ENCODE results near the gene COL4A1.

COL4A1 gene

GRCh38 chr13:110197471-110197870, 109.5 kb downstream of the COL4A1 start:
- DNase-seq (ENCODE audit: low read depth), result no peak

- no peak for DNase-seq (ENCODE audit: low read depth)
Measured at GRCh38 chr13:110197026-110197425, 109.9 kb downstream of the COL4A1 start.

- no peak for DNase-seq (ENCODE audit: low read depth)
Measured at GRCh38 chr13:110195547-110196485, 111.1 kb downstream of the COL4A1 start.

DNA sequence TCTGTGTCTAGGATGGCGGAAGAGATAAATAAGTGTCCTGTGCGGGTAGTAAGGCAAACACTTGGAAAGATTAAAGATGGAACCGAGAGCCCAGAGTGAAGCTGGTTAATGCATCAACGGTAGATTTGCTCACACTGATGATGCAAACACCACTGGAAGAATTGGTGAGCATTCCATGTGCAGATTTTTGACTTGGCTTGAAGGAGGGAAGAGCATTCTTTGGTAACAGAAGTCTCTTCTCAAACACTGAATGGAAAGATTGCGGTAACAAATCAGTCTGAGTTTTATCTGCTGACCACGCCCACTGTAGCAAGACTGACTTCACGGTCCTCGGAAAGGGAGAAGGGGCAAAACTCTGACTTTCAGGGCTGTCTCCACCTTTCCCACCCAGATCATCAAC, 112.5 kb downstream of the COL4A1 start:
- DNase-seq (ENCODE audit: low read depth), result no peak

GRCh38 chr13:110193491-110193890, 113.5 kb downstream of the COL4A1 start:
- DNase-seq (ENCODE audit: low read depth), result no peak

- DNase-seq (ENCODE audit: low read depth), result no peak
Measured at GRCh38 chr13:110192472-110192871, 114.5 kb downstream of the COL4A1 start.

GRCh38 chr13:110187641-110188161, 119.3 kb downstream of the COL4A1 start:
- DNase-seq (ENCODE audit: low read depth), result no peak

- DNase-seq (ENCODE audit: low read depth), result no peak
Measured at GRCh38 chr13:110186231-110186855, 120.6 kb downstream of the COL4A1 start.

GRCh38 chr13:110185696-110186095, 121.3 kb downstream of the COL4A1 start:
- DNase-seq (ENCODE audit: low read depth), result no peak

- DNase-seq (ENCODE audit: low read depth), result no peak
Measured at GRCh38 chr13:110183910-110184309, 123.0 kb downstream of the COL4A1 start.

- no peak for DNase-seq (ENCODE audit: low read depth)
Measured at GRCh38 chr13:110182461-110182860, 124.5 kb downstream of the COL4A1 start.

DNA sequence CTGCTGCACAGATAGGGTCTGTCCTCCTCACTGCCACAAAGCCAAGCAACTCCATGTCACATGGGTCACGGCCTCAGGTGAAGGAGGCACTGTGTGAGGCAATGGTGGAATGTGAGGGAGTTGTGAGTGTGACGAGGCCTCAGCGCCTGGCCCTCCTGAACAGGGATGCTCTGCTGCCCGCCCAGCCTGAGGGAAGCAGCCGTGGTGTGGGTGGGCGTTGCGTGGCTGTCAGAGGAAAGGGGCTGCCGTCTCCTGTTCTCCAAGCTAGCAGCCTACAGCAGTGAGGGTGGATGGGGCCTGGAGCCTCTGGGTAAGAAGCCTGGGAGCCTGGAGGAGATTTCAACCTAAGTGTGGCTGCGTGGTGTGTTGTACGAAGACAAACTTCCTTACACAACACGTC, 125.0 kb downstream of the COL4A1 start:
- DNase-seq (ENCODE audit: low read depth), result no peak

GRCh38 chr13:110179857-110180147, 127.2 kb downstream of the COL4A1 start:
- no peak for DNase-seq (ENCODE audit: low read depth)

DNA sequence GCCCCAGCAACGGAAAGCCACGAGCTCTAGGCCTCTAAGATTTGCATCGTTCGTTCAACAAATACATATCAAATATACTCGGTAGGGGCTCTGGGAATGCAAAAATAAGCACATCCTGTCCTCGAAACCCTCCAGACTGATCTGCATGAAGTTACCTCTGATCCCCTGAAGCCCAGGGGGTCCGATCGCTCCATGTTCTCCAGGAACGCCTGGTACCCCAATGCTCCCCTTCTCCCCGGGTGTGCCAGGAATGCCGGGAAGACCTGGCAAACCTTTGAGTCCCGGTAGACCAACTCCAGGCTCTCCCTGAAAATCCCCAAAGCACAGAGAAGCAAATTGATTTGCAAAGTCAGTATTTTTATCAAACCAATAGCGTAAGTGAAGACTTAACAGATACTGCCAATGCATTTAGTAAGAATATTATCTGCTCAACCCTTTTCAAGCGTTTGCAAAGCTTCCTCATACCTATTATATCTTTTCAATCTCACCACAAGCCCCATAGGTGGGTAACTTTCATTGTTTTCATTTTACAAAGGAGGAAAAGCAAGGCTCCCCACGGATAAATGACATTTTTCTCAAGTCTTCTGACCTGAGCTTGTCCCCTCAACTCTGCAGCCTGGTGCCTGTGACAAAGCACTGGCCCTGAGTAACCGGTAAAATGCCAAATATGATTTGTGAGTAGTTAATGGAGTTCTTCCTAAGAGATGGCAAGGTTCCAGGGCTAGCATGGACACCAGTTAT, 127.7 kb downstream of the COL4A1 start:
- DNase-seq (ENCODE audit: low read depth), result no peak

DNA sequence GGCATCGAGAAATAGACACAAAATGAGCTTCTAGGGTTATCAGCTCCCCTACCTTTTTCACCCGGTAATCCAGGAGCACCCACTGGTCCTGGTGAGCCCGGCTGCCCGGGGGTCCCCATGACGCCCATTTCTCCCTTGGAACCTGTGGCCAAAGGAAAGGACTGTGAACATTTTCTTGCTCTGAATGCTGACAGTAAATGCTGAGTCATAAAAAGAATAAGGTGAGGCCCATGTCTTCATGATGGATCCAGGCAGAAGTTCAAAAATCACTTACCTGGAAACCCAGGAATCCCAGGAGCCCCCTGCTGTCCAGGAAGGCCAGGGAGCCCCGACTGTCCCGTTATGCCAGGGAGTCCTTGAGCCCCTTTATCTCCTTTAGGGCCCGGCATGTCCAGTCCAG, 129.2 kb downstream of the COL4A1 start:
- no peak for DNase-seq (ENCODE audit: low read depth)

DNA sequence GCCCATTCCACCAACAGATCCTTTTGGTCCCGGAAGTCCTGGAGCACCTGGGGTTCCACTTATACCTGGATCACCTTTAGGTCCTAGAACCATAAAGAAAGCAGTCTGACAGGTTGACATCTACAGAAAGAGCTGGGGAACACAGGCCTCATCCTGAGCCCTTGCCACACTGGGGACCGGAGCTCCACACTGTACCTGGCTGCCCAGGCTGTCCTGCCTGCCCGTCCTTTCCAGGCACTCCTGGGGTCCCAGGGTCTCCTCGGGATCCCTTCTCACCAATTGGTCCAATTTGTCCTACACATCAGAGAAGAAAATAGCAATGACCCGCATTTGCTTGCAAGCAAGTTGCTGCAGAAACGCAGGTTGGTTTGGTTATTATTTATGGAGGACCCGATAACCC, 130.5 kb downstream of the COL4A1 start:
- no peak for DNase-seq (ENCODE audit: low read depth)

- DNase-seq (ENCODE audit: low read depth), result no peak
Measured at GRCh38 chr13:110173247-110173818, 133.6 kb downstream of the COL4A1 start.

- DNase-seq (ENCODE audit: low read depth), result no peak
Measured at GRCh38 chr13:110170882-110171281, 136.1 kb downstream of the COL4A1 start.

DNA sequence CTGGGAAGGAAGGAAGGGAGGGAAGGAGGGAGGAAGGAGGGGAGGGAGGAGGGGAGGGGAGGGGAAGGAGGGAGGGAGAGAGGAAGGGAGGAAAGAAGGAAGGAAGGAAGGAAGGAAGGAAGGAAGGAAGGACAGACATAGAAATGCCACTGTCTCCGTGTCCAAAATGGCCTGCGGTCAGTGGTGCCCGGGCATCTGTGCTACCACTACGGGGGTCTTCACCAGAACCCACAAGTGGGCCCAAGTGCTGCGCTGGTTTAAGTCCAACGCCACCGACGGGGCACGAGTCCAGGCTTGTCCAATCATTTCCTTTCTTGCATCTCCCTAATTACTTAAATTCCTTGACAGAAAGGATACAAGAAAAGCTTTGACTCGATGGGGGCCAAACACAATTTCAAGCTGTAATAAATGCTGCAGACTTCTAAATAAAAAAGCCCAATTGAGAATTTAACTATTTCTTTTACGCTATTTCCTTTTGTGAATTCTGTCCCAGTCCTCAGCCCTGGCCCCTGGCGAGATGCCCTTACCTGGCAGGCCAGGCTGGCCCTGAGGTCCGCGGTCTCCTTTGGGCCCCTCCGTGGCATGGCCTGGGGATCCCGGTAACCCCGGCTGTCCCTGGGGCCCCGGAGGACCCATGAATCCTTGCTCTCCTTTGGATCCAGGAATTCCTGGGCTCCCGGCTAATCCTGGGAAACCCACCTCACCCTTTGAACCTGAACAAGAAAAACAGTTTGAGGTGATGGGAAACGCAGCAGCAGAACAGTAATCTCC, 136.8 kb downstream of the COL4A1 start:
- DNase-seq (ENCODE audit: low read depth), result no peak

- no peak for DNase-seq (ENCODE audit: low read depth)
Measured at GRCh38 chr13:110168999-110169933, 137.7 kb downstream of the COL4A1 start.

All from stimulated activated CD8-positive, alpha-beta memory T cell treated with anti-CD3 and anti-CD28 coated beads, Interleukin-15, amount 100 ng/mL, for 1 hour (primary cell).